H54 (cell line): ENCODE measurements around the gene TP53I3.
"Not testable (repeated sequence)": the region's sequence is repeated elsewhere in the genome, so short reads cannot be mapped to it uniquely, and the experiment has no call there.

ENCODE experiments used
- DNase-seq: peaks from one replicate; pipeline ENCODE4 v3.0.0; 2011; ENCODE audit warnings: low spot score, mixed read lengths; ENCODE audit not compliant: insufficient read length
- FAIRE-seq: peaks from 3 replicates; lab custom pipeline; 2011; peaks lifted over from hg19 to GRCh38; lab: Jason Lieb, UNC
- POLR2A ChIP-seq: IDR thresholded peaks from 2 replicates; pipeline ENCODE4 v1.6.1; 2011; ENCODE audit warnings: low read depth, mild to moderate bottlenecking, low read length

TP53I3 gene

GRCh38 chr2:24084386-24085199 is at the start of gene TP53I3:
TP53I3 (minus strand) TSS chr2:24084834; CDS start chr2:24084326, 508 bp downstream.
- peak; percentile 45 for FAIRE-seq
- peak; percentile 73 for TF ChIP-seq POLR2A
- DNase-seq: peak; percentile 89

GRCh38 chr2:24132543-24132942 is 47.9 kb upstream of the TP53I3 start:
- TF ChIP-seq POLR2A: no peak
- DNase-seq (no peak), FAIRE-seq (no peak)

GRCh38 chr2:24125956-24126355 is 41.3 kb upstream of the TP53I3 start:
- TF ChIP-seq POLR2A: no peak
- DNase-seq: no peak
- no peak for FAIRE-seq

- no peak for TF ChIP-seq POLR2A
- peak; percentile 29 for DNase-seq
- no peak for FAIRE-seq
Measured at GRCh38 chr2:24123922-24124580, 39.4 kb upstream of the TP53I3 start.

- TF ChIP-seq POLR2A: peak; percentile 60
- peak; percentile 89 for DNase-seq
- no peak for FAIRE-seq
Measured at GRCh38 chr2:24123195-24123921, 38.7 kb upstream of the TP53I3 start, which contains the start of the genes FAM228B and PFN4. FAM228B (plus strand) TSS chr2:24123469; CDS start chr2:24124362, 893 bp downstream. PFN4 (minus strand) TSS chr2:24123334; CDS start chr2:24122535, 799 bp downstream.

- FAIRE-seq (no peak), DNase-seq (no peak)
- TF ChIP-seq POLR2A: no peak
Measured at GRCh38 chr2:24122366-24123194, 37.9 kb upstream of the TP53I3 start.

- DNase-seq (no peak), FAIRE-seq (no peak)
- no peak for TF ChIP-seq POLR2A
Measured at GRCh38 chr2:24121469-24121868, 36.8 kb upstream of the TP53I3 start.

- no peak for TF ChIP-seq POLR2A
- FAIRE-seq (no peak), DNase-seq (no peak)
Measured at GRCh38 chr2:24121066-24121465, 36.4 kb upstream of the TP53I3 start.

- no peak for FAIRE-seq
- DNase-seq: no peak
- TF ChIP-seq POLR2A: no peak
Measured at GRCh38 chr2:24117902-24118301, 33.3 kb upstream of the TP53I3 start.

GRCh38 chr2:24115057-24115456 is 30.4 kb upstream of the TP53I3 start:
- TF ChIP-seq POLR2A: no peak
- DNase-seq (no peak), FAIRE-seq (no peak)

GRCh38 chr2:24111407-24111901 is 26.8 kb upstream of the TP53I3 start:
- no peak for DNase-seq
- peak; percentile 66 for FAIRE-seq
- TF ChIP-seq POLR2A: no peak

GRCh38 chr2:24110660-24111303 is 26.1 kb upstream of the TP53I3 start:
- no peak for TF ChIP-seq POLR2A
- DNase-seq: no peak
- FAIRE-seq: no peak

GRCh38 chr2:24109431-24109830 is 24.8 kb upstream of the TP53I3 start:
- DNase-seq, FAIRE-seq: not testable (repeated sequence)
